OCI-LY7 (cell line): Measurements from ENCODE around the gene LCOR. TPM values are rescaled to one million over a fixed set of nuclear protein-coding genes. Genes with fewer than 3 reads are reported as not detected.

Experiments
- BruUV-seq: library from RNA; stranded (reverse); fragments of 400-500 nt; replicated peaks from 2 replicates; lab custom pipeline; 2021; lab: Mats Ljungman, UMichigan
- CTCF ChIA-PET: fragments of 300-600 bp; sonication (Branson Sonifier 250); formaldehyde crosslinking; loops from one replicate; lab custom pipeline; 2022; ENCODE audit warnings: antibody characterized with exemption; ENCODE audit not compliant: unreplicated experiment; lab: Charles Lee
- POLR2A ChIA-PET: fragments of 300-600 bp; sonication (Branson Sonifier 250); formaldehyde crosslinking; loops from one replicate; lab custom pipeline; 2022; ENCODE audit warnings: antibody characterized with exemption; lab: Charles Lee
- DNase-seq: peaks from one replicate; pipeline ENCODE4 v3.0.0-alpha.2; 2015; ENCODE audit warnings: low spot score
- H2AFZ ChIP-seq: fragments of 200-600 bp; sonication (generic), shearing (Covaris generic); 2 replicates; pipeline ENCODE4 v1.6.1; 2014; ENCODE audit warnings: mild to moderate bottlenecking, antibody characterized with exemption, low read length, moderate library complexity
- H3K27ac ChIP-seq: fragments of 200-600 bp; sonication (generic); 2 replicates; pipeline ENCODE4 v1.5.1; 2014; ENCODE audit warnings: mixed run types, low read depth, mild to moderate bottlenecking, moderate library complexity, low read length, inconsistent platforms; ENCODE audit not compliant: poor library complexity, severe bottlenecking
- H3K36me3 ChIP-seq: fragments of 200-600 bp; sonication (generic); 2 replicates; pipeline ENCODE4 v1.6.1; 2014; ENCODE audit warnings: mild to moderate bottlenecking, antibody characterized with exemption, low read length, moderate library complexity, mixed read lengths; ENCODE audit not compliant: insufficient read depth
- H3K4me1 ChIP-seq: fragments of 200-600 bp; sonication (generic); 2 replicates; pipeline ENCODE4 v1.5.1; 2014; ENCODE audit warnings: mild to moderate bottlenecking, low read length; ENCODE audit not compliant: insufficient read depth, poor library complexity, severe bottlenecking
- H3K4me2 ChIP-seq: fragments of 200-600 bp; sonication (generic); 2 replicates; pipeline ENCODE4 v1.6.1; 2014; ENCODE audit warnings: mild to moderate bottlenecking, low read length
- H3K4me3 ChIP-seq: fragments of 200-600 bp; sonication (generic); 2 replicates; pipeline ENCODE4 v1.5.1; 2014; ENCODE audit warnings: mild to moderate bottlenecking, low read depth, low read length; ENCODE audit not compliant: poor library complexity, severe bottlenecking
- H3K79me2 ChIP-seq: fragments of 200-600 bp; sonication (generic); 2 replicates; pipeline ENCODE4 v1.6.1; 2016; ENCODE audit warnings: low read depth, mild to moderate bottlenecking, low read length, moderate library complexity, mixed read lengths; ENCODE audit not compliant: insufficient read depth
- H3K9me2 ChIP-seq: fragments of 200-600 bp; sonication (generic); 2 replicates; pipeline ENCODE4 v1.6.1; 2016; ENCODE audit warnings: mild to moderate bottlenecking, low read length, mixed read lengths; ENCODE audit not compliant: insufficient read depth
- H3K9me3 ChIP-seq: fragments of 200-600 bp; sonication (generic); 2 replicates; pipeline ENCODE4 v1.6.1; 2014; ENCODE audit warnings: mild to moderate bottlenecking, mixed run types, low read length, mixed read lengths
- H4K20me1 ChIP-seq: fragments of 200-600 bp; sonication (generic); 2 replicates; pipeline ENCODE4 v1.6.1; 2014; ENCODE audit warnings: mild to moderate bottlenecking, antibody characterized with exemption, low read length, moderate library complexity, mixed read lengths; ENCODE audit not compliant: insufficient read depth
- CTCF ChIP-seq: fragments of 200-600 bp; sonication (generic); conservative IDR thresholded peaks from 2 replicates; pipeline ENCODE4 v1.5.1; 2014; ENCODE audit warnings: mild to moderate bottlenecking, antibody characterized with exemption, low read length, moderate library complexity, mixed read lengths
- EZH2phosphoT487 ChIP-seq: fragments of 200-600 bp; sonication (generic); IDR thresholded peaks from 2 replicates; pipeline ENCODE4 v1.6.1; 2018; ENCODE audit warnings: low read depth, borderline replicate concordance, mild to moderate bottlenecking, mixed run types, antibody characterized with exemption, low read length, moderate library complexity, mixed read lengths
- intact Hi-C: fragments of 100-400 bp; cut with micrococcal nuclease; formaldehyde crosslinking; loops from one replicate; pipeline ENCODE4 v1.10.0; 2022; ENCODE audit not compliant: unreplicated experiment
- microRNA-seq: library from miRNA; unstranded; fragments of <30 nt; microRNA quantifications from one replicate; pipeline ENCODE4 v1.2.0, GENCODE V29; 2022; ENCODE audit warnings: borderline replicate concordance
- small RNA-seq: library from RNA; depleted of rRNA; stranded (forward); fragments of <200 nt; gene quantifications from one replicate; pipeline ENCODE3, GENCODE V24; 2014
- total RNA-seq, 2 experiments: library from RNA; depleted of rRNA in 1 of 2; stranded (reverse); fragments of >200 nt in 1 of 2; shearing (Covaris generic) in 1 of 2; gene quantifications; 2 replicates each; pipeline ENCODE4 v1.2.3, GENCODE V29; 2014 to 2022

LCOR gene
- total RNA-seq, 2 experiments from 2014 or later = 17.1 to 58.4 TPM

GRCh38 chr10:97043563-97043855 is 211.4 kb downstream of the LCOR start:
- Histone ChIP-seq H3K4me2 (no peak overlapping the region), H3K4me3 (no peak overlapping the region), H3K4me1 (no peaks in the 10 kb centered on the region), H3K27ac (no peak overlapping the region), H3K9me3 (no peaks in the 10 kb centered on the region), H2AFZ (no peak overlapping the region), H3K9me2 (no peaks in the 10 kb centered on the region), H4K20me1 (no peaks in the 10 kb centered on the region), H3K36me3 (no peaks in the 10 kb centered on the region), H3K79me2 (no peaks in the 10 kb centered on the region)
- TF ChIP-seq CTCF (no peak), EZH2phosphoT487 (no peak)
- CTCF ChIA-PET = no interaction called here
- DNase-seq = no peak
- no TSS peak for BruUV-seq
- intact Hi-C loops = no loop called here
- POLR2A ChIA-PET = no interaction called here

Small RNAs within 50 kb of the gene (microRNA-seq; reads per million reads assigned to microRNA genes)
- not detected for gene MIR607

Small RNAs within 50 kb of the gene (small RNA-seq; reads per million reads assigned to genes)
- gene HMGN2P35 (not detected), gene MIR607 (not detected)

Other genes starting within 250 kb of the LCOR start
- gene TM9SF3, start 245.3 kb upstream of the LCOR start, total RNA-seq (2014; rRNA removed; shearing (Covaris generic)) = 20.8 and 23.0 TPM in 2 replicates
- 80.2 and 88.8 TPM in 2 replicates for gene TM9SF3, start 245.3 kb upstream of the LCOR start, total RNA-seq (2022)
- gene PIK3AP1, start 111.8 kb upstream of the LCOR start, total RNA-seq (2014; rRNA removed; shearing (Covaris generic)) = 132 and 152 TPM in 2 replicates
- 111 and 140 TPM in 2 replicates for gene PIK3AP1, start 111.8 kb upstream of the LCOR start, total RNA-seq (2022)